CD14-positive monocyte (primary cell): ENCODE results near the gene GPATCH4. TPM values are rescaled to one million over a fixed set of nuclear protein-coding genes. Genes with fewer than 3 reads are reported as not detected.

Experiments
- DNase-seq, 3 donors: peaks; one replicate each; pipeline ENCODE4 v3.0.0-alpha.2; 2011 to 2022
- H2AFZ ChIP-seq: 2 replicates; pipeline ENCODE4 v1.6.0; 2012; ENCODE audit warnings: mild to moderate bottlenecking, low read depth, low read length, inconsistent platforms; ENCODE audit not compliant: insufficient read depth, poor library complexity, severe bottlenecking
- H3K27ac ChIP-seq, 2 donors: 1 replicate in 1 of 2; 2 replicates in 1 of 2; pipeline ENCODE4 v1.5.1; 2012 to 2013; ENCODE audit warnings: low read length in 2 of 2, control low read depth in 1 of 2, inconsistent platforms in 1 of 2, low read depth in 1 of 2, mild to moderate bottlenecking in 1 of 2
- H3K27me3 ChIP-seq, 2 donors: one replicate each; pipeline versions ENCODE4 v1.6.0 to v1.6.1; 2011 to 2013; ENCODE audit warnings: low read length in 2 of 2; ENCODE audit not compliant: control insufficient read depth in 2 of 2, insufficient read depth in 2 of 2
- H3K36me3 ChIP-seq, 2 donors: replicated peaks in 1 of 2; 1 replicate in 1 of 2; 2 replicates in 1 of 2; pipeline versions ENCODE4 v1.5.1 to v1.6.1; 2012 to 2013; ENCODE audit warnings: low read length in 2 of 2, control low read depth in 1 of 2, inconsistent platforms in 1 of 2, mild to moderate bottlenecking in 1 of 2; ENCODE audit not compliant: insufficient read depth in 2 of 2, control insufficient read depth in 1 of 2
- H3K4me1 ChIP-seq, 2 donors: 1 replicate in 1 of 2; 2 replicates in 1 of 2; pipeline versions ENCODE4 v1.5.1 to v1.6.1; 2012 to 2013; ENCODE audit warnings: low read length in 2 of 2, control low read depth in 1 of 2, inconsistent platforms in 1 of 2, mild to moderate bottlenecking in 1 of 2, moderate library complexity in 1 of 2; ENCODE audit not compliant: insufficient read depth in 2 of 2, control insufficient read depth in 1 of 2
- H3K4me2 ChIP-seq: replicated peaks from 2 replicates; pipeline ENCODE3; 2012; ENCODE audit warnings: low read length, moderate library complexity, mild to moderate bottlenecking; ENCODE audit not compliant: poor library complexity, severe bottlenecking; ENCODE audit errors: extremely low read depth
- H3K4me3 ChIP-seq, 3 experiments: fragments of 200-600 bp in 1 of 3; sonication (generic) in 1 of 3; replicated peaks in 1 of 3; 1 replicate in 2 of 3; 2 replicates in 1 of 3; pipeline ENCODE4 v1.5.1; 2011 to 2013; ENCODE audit warnings: low read length in 3 of 3, mild to moderate bottlenecking in 3 of 3, control low read depth in 2 of 3, low read depth in 2 of 3, inconsistent platforms in 1 of 3, moderate library complexity in 1 of 3
- H3K79me2 ChIP-seq: 2 replicates; pipeline ENCODE4 v1.6.0; 2012; ENCODE audit warnings: mild to moderate bottlenecking, control low read depth, inconsistent platforms, low read length, moderate library complexity; ENCODE audit not compliant: insufficient read depth
- H3K9ac ChIP-seq: 2 replicates; pipeline ENCODE4 v1.6.0; 2017; ENCODE audit warnings: low read length, mild to moderate bottlenecking; ENCODE audit not compliant: insufficient read depth, poor library complexity, severe bottlenecking
- H3K9me3 ChIP-seq, 2 donors: replicated peaks in 1 of 2; 1 replicate in 1 of 2; 2 replicates in 1 of 2; pipeline versions ENCODE4 v1.5.1 to v1.6.1; 2012 to 2013; ENCODE audit warnings: low read length in 2 of 2, control low read depth in 1 of 2; ENCODE audit not compliant: control insufficient read depth in 1 of 2, insufficient read depth in 1 of 2
- H4K20me1 ChIP-seq: 2 replicates; pipeline ENCODE4 v1.6.0; 2012; ENCODE audit warnings: mild to moderate bottlenecking, low read length, control low read depth, moderate library complexity; ENCODE audit not compliant: insufficient read depth
- H3K27ac Mint-ChIP-seq, 7 donors: one replicate each; pipeline ENCODE4 v1.8.0; 2020; ENCODE audit warnings: mild to moderate bottlenecking in 7 of 7, mixed read lengths in 7 of 7, moderate library complexity in 6 of 7, inconsistent platforms in 2 of 7
- H3K27me3 Mint-ChIP-seq, 3 donors: one replicate each; pipeline ENCODE4 v1.8.0; 2021 to 2022; ENCODE audit warnings: low read depth in 3 of 3, mild to moderate bottlenecking in 3 of 3, mixed read lengths in 3 of 3, moderate library complexity in 3 of 3, inconsistent platforms in 1 of 3
- H3K36me3 Mint-ChIP-seq, 2 donors: one replicate each; pipeline ENCODE4 v1.8.0; 2020; ENCODE audit warnings: mixed read lengths in 2 of 2, inconsistent platforms in 1 of 2, mild to moderate bottlenecking in 1 of 2
- H3K4me1 Mint-ChIP-seq: one replicate; pipeline ENCODE4 v1.8.0; 2020; ENCODE audit warnings: mild to moderate bottlenecking, mixed read lengths
- H3K4me3 Mint-ChIP-seq, 2 donors: one replicate each; pipeline ENCODE4 v1.8.0; 2020; ENCODE audit warnings: mild to moderate bottlenecking in 2 of 2, mixed read lengths in 2 of 2, moderate library complexity in 1 of 2
- H3K9me3 Mint-ChIP-seq, 7 donors: one replicate each; pipeline ENCODE4 v1.8.0; 2020 to 2022; ENCODE audit warnings: mixed read lengths in 7 of 7, mild to moderate bottlenecking in 6 of 7, moderate library complexity in 6 of 7, inconsistent platforms in 2 of 7
- WGBS: methylation state at CpG from one replicate; pipeline ENCODE4 v1.1.5; 2013; ENCODE audit warnings: missing lambda C conversion rate; ENCODE audit not compliant: insufficient coverage; 5-methylcytosine and 5-hydroxymethylcytosine counted together
- intact Hi-C, 2 donors: fragments of 100-400 bp; cut with micrococcal nuclease; formaldehyde crosslinking; loops; one replicate each; pipeline versions ENCODE4 v1.15.0 to v1.15.1; 2023
- polyA plus RNA-seq, 3 donors: library from polyadenylated mRNA; depleted of rRNA in 1 of 3; unstranded in 2 of 3; stranded (reverse) in 1 of 3; fragments of 300-500 nt in 2 of 3; fragments of >200 nt in 1 of 3; fragmentation: Illumina TruSeq in 2 of 3; gene quantifications; 1 replicate in 2 of 3; 2 replicates in 1 of 3; pipeline ENCODE4 v1.2.3, GENCODE V29; 2012 to 2021
- TF ChIP-seq, protein P1 (sequence below): fragments of 200-600 bp; IDR thresholded peaks from one replicate; pipeline ENCODE4 v1.8.0; 2022; ENCODE audit warnings: antibody characterized with exemption, mild to moderate bottlenecking

Gene GPATCH4
- polyA plus RNA-seq, 3 donors, result 2.6 to 5.3 (median 4.9) TPM

DNA sequence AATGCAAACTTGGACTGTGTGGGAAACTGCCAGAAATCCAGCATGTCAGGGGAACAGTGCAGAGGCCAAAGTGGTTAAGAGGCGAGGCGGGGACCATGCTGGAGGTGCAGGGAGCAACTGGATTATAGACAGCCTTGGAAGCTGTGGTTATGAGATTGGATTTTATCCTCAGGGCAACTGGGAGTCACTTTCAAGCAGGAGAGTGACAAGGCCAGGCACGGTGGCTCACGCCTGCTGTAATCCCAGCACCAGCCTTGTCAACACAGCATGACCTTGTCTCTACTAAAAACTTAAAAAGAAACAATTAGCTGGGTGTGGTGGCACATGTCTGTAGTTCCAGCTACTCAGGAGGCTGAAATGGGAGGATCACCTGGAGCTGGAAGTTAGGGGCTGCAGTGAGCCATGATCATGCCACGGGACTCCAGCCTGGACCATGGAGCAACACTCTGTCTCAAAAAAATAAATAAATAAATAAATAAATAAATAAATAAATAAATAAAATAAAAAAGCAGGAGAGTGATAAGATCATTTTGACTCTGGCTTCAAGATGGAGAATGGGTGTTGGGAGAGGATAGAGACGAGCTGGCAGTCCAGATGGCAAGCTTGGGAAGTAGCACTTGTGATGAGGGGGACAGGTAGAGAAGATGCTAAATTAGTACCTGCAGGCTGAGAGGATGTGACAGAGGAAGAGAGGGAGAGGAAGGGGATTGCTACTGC, 21.5 kb upstream of the GPATCH4 start:
- Histone ChIP-seq H3K9me3 (peaks cover 0 to 8% of the 10 kb centered on the region in 2 donors), H3K4me1 (peaks cover 14 to 22% of the 10 kb centered on the region in 2 donors), H3K9ac (no peak overlapping the region), H3K4me2 (no peak overlapping the region), H2AFZ (no peak overlapping the region), H3K27ac (no peak overlapping the region), H3K4me3 (no peak overlapping the region), H3K36me3 (no peaks in the 10 kb centered on the region), H3K79me2 (no peaks in the 10 kb centered on the region), H4K20me1 (no peaks in the 10 kb centered on the region), H3K27me3 (peaks cover 65 to 86% of the 10 kb centered on the region in 2 donors)
- Mint-ChIP-seq H3K27me3 (peaks cover 69 to 91% (median 82%) of the 10 kb centered on the region in 3 donors), H3K36me3 (peaks cover 0 to 2% of the 10 kb centered on the region in 2 donors), H3K27ac (no peak overlapping the region), H3K4me3 (peak overlapping the region in 1 of 2 donors; percentile 81), H3K4me1 (peaks cover 10% of the 10 kb centered on the region), H3K9me3 (peaks cover 0 to 12% (median 5%) of the 10 kb centered on the region in 7 donors)
- WGBS, result 100% methylated on average over 3 of the region's 6 CpGs
- TF ChIP-seq, protein P1, sequence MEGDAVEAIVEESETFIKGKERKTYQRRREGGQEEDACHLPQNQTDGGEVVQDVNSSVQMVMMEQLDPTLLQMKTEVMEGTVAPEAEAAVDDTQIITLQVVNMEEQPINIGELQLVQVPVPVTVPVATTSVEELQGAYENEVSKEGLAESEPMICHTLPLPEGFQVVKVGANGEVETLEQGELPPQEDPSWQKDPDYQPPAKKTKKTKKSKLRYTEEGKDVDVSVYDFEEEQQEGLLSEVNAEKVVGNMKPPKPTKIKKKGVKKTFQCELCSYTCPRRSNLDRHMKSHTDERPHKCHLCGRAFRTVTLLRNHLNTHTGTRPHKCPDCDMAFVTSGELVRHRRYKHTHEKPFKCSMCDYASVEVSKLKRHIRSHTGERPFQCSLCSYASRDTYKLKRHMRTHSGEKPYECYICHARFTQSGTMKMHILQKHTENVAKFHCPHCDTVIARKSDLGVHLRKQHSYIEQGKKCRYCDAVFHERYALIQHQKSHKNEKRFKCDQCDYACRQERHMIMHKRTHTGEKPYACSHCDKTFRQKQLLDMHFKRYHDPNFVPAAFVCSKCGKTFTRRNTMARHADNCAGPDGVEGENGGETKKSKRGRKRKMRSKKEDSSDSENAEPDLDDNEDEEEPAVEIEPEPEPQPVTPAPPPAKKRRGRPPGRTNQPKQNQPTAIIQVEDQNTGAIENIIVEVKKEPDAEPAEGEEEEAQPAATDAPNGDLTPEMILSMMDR, result no peak
- DNase-seq, result no peak
- intact Hi-C loops, result loop anchor here in 1 of 2 donors (10.0 kb wide), 1 partner anchor 52 kb away; the partner anchor contains the start of gene NES

DNA sequence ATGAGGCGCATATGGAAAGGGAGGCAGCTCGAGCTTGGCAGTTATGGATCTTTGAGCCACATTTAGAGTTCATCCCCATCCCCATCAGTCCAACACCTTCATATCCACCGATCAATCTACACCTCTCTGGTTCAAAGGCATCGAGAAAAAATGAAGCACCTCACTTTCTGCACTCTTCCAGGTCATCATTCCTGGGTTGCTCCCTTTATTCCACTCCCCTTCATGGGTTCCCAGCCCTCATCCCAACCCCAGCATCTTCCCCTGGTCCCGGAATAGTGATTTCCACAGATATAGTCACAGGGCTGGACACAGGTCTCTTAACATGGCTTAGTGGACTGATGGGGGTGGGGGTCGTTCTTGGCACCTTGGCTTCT, 18.3 kb upstream of the GPATCH4 start:
- peaks cover 63 to 92% (median 69%) of the 10 kb centered on the region in 3 donors for H3K27me3 Mint-ChIP-seq
- peaks cover 47 to 71% of the 10 kb centered on the region in 2 donors for H3K27me3 ChIP-seq
- H2AFZ ChIP-seq, result no peak overlapping the region
- H3K4me1 Mint-ChIP-seq, result peaks cover 4% of the 10 kb centered on the region
- no peak overlapping the region for H3K9ac ChIP-seq
- H3K9me3 Mint-ChIP-seq, result peaks cover 0 to 11% (median 0%) of the 10 kb centered on the region in 7 donors
- no peaks in the 10 kb centered on the region for H4K20me1 ChIP-seq
- peak overlapping the region in 1 of 2 donors; percentile 26 for H3K4me3 Mint-ChIP-seq
- H3K4me3 ChIP-seq, result no peak overlapping the region
- no peak for DNase-seq
- peaks cover 0 to 8% of the 10 kb centered on the region in 2 donors for H3K9me3 ChIP-seq
- WGBS, result 31% methylated on average over 3 of the region's 6 CpGs
- H3K79me2 ChIP-seq, result no peaks in the 10 kb centered on the region
- intact Hi-C loops, result no loop called here
- TF ChIP-seq, protein P1, result peak; percentile 20
- H3K27ac ChIP-seq, result no peak overlapping the region
- peaks cover 6 to 11% of the 10 kb centered on the region in 2 donors for H3K4me1 ChIP-seq
- H3K4me2 ChIP-seq, result no peak overlapping the region
- no peaks in the 10 kb centered on the region for H3K36me3 Mint-ChIP-seq
- H3K27ac Mint-ChIP-seq, result no peak overlapping the region
- no peaks in the 10 kb centered on the region for H3K36me3 ChIP-seq
